Measurements from ENCODE around the gene RTKN2.
"Not testable (repeated sequence)": the region's sequence is repeated elsewhere in the genome, so short reads cannot be mapped to it uniquely, and the experiment has no call there.

The RTKN2 gene

GRCh38 chr10:62268399-62269114, at the start of gene RTKN2:
TSS of gene RTKN2 (minus strand) at chr10:62268844. CDS start at chr10:62268610, 234 bp downstream.
- peak; percentile 36 for DNase-seq (ENCODE audit: low read depth, low spot score)

GRCh38 chr10:62317257-62317656, 48.6 kb upstream of the RTKN2 start:
- DNase-seq (ENCODE audit: low read depth, low spot score): no peak

- DNase-seq (ENCODE audit: low read depth, low spot score): no peak
Measured at GRCh38 chr10:62309254-62309653, 40.6 kb upstream of the RTKN2 start.

GRCh38 chr10:62308101-62308500, 39.5 kb upstream of the RTKN2 start:
- DNase-seq (ENCODE audit: low read depth, low spot score): no peak

GRCh38 chr10:62307635-62308034, 39.0 kb upstream of the RTKN2 start:
- DNase-seq (ENCODE audit: low read depth, low spot score): no peak

GRCh38 chr10:62306663-62307062, 38.0 kb upstream of the RTKN2 start:
- DNase-seq (ENCODE audit: low read depth, low spot score): no peak

GRCh38 chr10:62305813-62306212, 37.2 kb upstream of the RTKN2 start:
- DNase-seq (ENCODE audit: low read depth, low spot score): no peak

GRCh38 chr10:62303922-62304321, 35.3 kb upstream of the RTKN2 start:
- no peak for DNase-seq (ENCODE audit: low read depth, low spot score)

- DNase-seq (ENCODE audit: low read depth, low spot score): no peak
Measured at GRCh38 chr10:62302760-62303159, 34.1 kb upstream of the RTKN2 start.

- DNase-seq (ENCODE audit: low read depth, low spot score): no peak
Measured at GRCh38 chr10:62297857-62298256, 29.2 kb upstream of the RTKN2 start.

GRCh38 chr10:62284221-62284620, 15.6 kb upstream of the RTKN2 start:
- DNase-seq (ENCODE audit: low read depth, low spot score): no peak

GRCh38 chr10:62281348-62281747, 12.7 kb upstream of the RTKN2 start:
- DNase-seq (ENCODE audit: low read depth, low spot score): not testable (repeated sequence)

- not testable (repeated sequence) for DNase-seq (ENCODE audit: low read depth, low spot score)
Measured at GRCh38 chr10:62280392-62280791, 11.7 kb upstream of the RTKN2 start.

- no peak for DNase-seq (ENCODE audit: low read depth, low spot score)
Measured at GRCh38 chr10:62278441-62278910, 9.8 kb upstream of the RTKN2 start.

- no peak for DNase-seq (ENCODE audit: low read depth, low spot score)
Measured at GRCh38 chr10:62277971-62278370, 9.3 kb upstream of the RTKN2 start.

- no peak for DNase-seq (ENCODE audit: low read depth, low spot score)
Measured at GRCh38 chr10:62270020-62270419, 1.4 kb upstream of the RTKN2 start.

- no peak for DNase-seq (ENCODE audit: low read depth, low spot score)
Measured at GRCh38 chr10:62268027-62268398, 631 bp downstream of the RTKN2 start.

- no peak for DNase-seq (ENCODE audit: low read depth, low spot score)
Measured at GRCh38 chr10:62266611-62267010, 2.0 kb downstream of the RTKN2 start.

GRCh38 chr10:62266147-62266546, 2.5 kb downstream of the RTKN2 start:
- DNase-seq (ENCODE audit: low read depth, low spot score): no peak

GRCh38 chr10:62264702-62265436, 3.8 kb downstream of the RTKN2 start:
- no peak for DNase-seq (ENCODE audit: low read depth, low spot score)

- no peak for DNase-seq (ENCODE audit: low read depth, low spot score)
Measured at GRCh38 chr10:62264126-62264525, 4.5 kb downstream of the RTKN2 start.

- DNase-seq (ENCODE audit: low read depth, low spot score): no peak
Measured at GRCh38 chr10:62261666-62262065, 7.0 kb downstream of the RTKN2 start.

GRCh38 chr10:62259998-62260397, 8.6 kb downstream of the RTKN2 start:
- no peak for DNase-seq (ENCODE audit: low read depth, low spot score)

Measured in activated CD4-positive, CD25-positive, alpha-beta regulatory T cell treated with anti-CD3 and anti-CD28 coated beads, Interleukin-2, amount 50 U/mL, for 16 hours (primary cell).